GM12878 (cell line): ENCODE results near the gene CALY. TPM values are rescaled to one million over a fixed set of nuclear protein-coding genes. Genes with fewer than 3 reads are reported as not detected.
A peak's percentile ranks its signal among the peaks of the same experiment; 100 is the strongest.

ENCODE experiments used
- ATAC-seq: fragments of 200-7000 bp; cut with Tn5 transposase; 3 replicates; pipeline ENCODE4 v1.9.1; 2020; ENCODE audit warnings: mild to moderate bottlenecking, moderate library complexity
- BruUV-seq: library from RNA; stranded (reverse); fragments of 400-500 nt; replicated peaks from 2 replicates; lab custom pipeline; 2021; lab: Mats Ljungman, UMichigan
- CTCF ChIA-PET: fragments of 300-600 bp; sonication (Branson Sonifier 250); formaldehyde crosslinking; extraction: SDS; loops from one replicate; lab custom pipeline; 2021; ENCODE audit warnings: inconsistent platforms; lab: Yijun Ruan, JAX
- POLR2A ChIA-PET: fragments of 350-600 bp; formaldehyde crosslinking; extraction: SDS; loops from one replicate; lab custom pipeline; 2021; ENCODE audit warnings: inconsistent platforms; lab: Charles Lee
- RAD21 ChIA-PET: fragments of 300-600 bp; sonication (Branson Sonifier 250); formaldehyde crosslinking; loops from one replicate; lab custom pipeline; 2023; ENCODE audit warnings: antibody characterized with exemption; ENCODE audit not compliant: unreplicated experiment; lab: Charles Lee
- SMC1A ChIA-PET: fragments of 300-600 bp; sonication (Branson Sonifier 250); formaldehyde crosslinking; loops from one replicate; lab custom pipeline; 2023; ENCODE audit not compliant: unreplicated experiment, uncharacterized antibody; lab: Charles Lee
- DNase-seq: peaks from one replicate; pipeline ENCODE4 v3.0.0-alpha.2; 2011; ENCODE audit warnings: low read depth, low spot score
- FAIRE-seq: peaks from 3 replicates; lab custom pipeline; 2011; peaks lifted over from hg19 to GRCh38; lab: Jason Lieb, UNC
- H2AFZ ChIP-seq: 2 replicates; pipeline ENCODE4 v1.6.0; 2011; ENCODE audit warnings: low read depth, low read length, control low read depth; ENCODE audit not compliant: control insufficient read depth
- H3K27ac ChIP-seq: 2 replicates; pipeline ENCODE4 v1.5.1; 2011; ENCODE audit warnings: control low read depth; ENCODE audit not compliant: control insufficient read depth, insufficient read depth
- H3K27me3 ChIP-seq, 2 experiments: replicated peaks in 1 of 2; 2 replicates each; pipeline versions ENCODE4 v1.6.0 to v1.6.1; 2011; ENCODE audit warnings: low read length in 1 of 2; ENCODE audit not compliant: control insufficient read depth in 2 of 2, insufficient read depth in 2 of 2
- H3K36me3 ChIP-seq, 2 experiments: 2 replicates each; pipeline ENCODE4 v1.5.1; 2011; ENCODE audit warnings: low read length in 1 of 2; ENCODE audit not compliant: control insufficient read depth in 2 of 2, insufficient read depth in 2 of 2
- H3K4me1 ChIP-seq: 2 replicates; pipeline ENCODE4 v1.6.1; 2011; ENCODE audit warnings: mild to moderate bottlenecking, low read length, moderate library complexity, mixed read lengths; ENCODE audit not compliant: control insufficient read depth, insufficient read depth
- H3K4me2 ChIP-seq: 2 replicates; pipeline ENCODE4 v1.6.0; 2011; ENCODE audit warnings: control low read depth; ENCODE audit not compliant: control insufficient read depth, insufficient read depth
- H3K4me3 ChIP-seq: fragments of 200-600 bp; sonication (generic); 2 replicates; pipeline ENCODE4 v1.5.1; 2016
- H3K79me2 ChIP-seq: 2 replicates; pipeline ENCODE4 v1.6.0; 2011; ENCODE audit warnings: low read length; ENCODE audit not compliant: control insufficient read depth, insufficient read depth
- H3K9ac ChIP-seq: 2 replicates; pipeline ENCODE4 v1.8.0; 2011; ENCODE audit warnings: low read length, control low read depth, mixed read lengths; ENCODE audit not compliant: control insufficient read depth, insufficient read depth
- H3K9me3 ChIP-seq: replicated peaks from 3 replicates; pipeline ENCODE4 v1.5.1; 2011; ENCODE audit warnings: mild to moderate bottlenecking, low read length; ENCODE audit not compliant: control insufficient read depth, insufficient read depth
- H4K20me1 ChIP-seq: 2 replicates; pipeline ENCODE4 v1.6.0; 2011; ENCODE audit not compliant: control insufficient read depth, insufficient read depth
- BHLHE40 ChIP-seq, 2 experiments: fragments of 450-650 bp in 1 of 2; IDR thresholded peaks; 2 replicates each; pipeline ENCODE4 v1.6.1; 2011 to 2017; ENCODE audit warnings: low read depth in 2 of 2, borderline replicate concordance in 1 of 2, improper control_type of control experiment in 1 of 2, low read length in 1 of 2, mild to moderate bottlenecking in 1 of 2
- CEBPB ChIP-seq, 2 experiments: fragments of 150-350 bp in 1 of 2; IDR thresholded peaks; 2 replicates each; pipeline ENCODE4 v1.6.1; 2012 to 2014; ENCODE audit warnings: low read depth in 2 of 2, low read length in 2 of 2, borderline replicate concordance in 1 of 2, inconsistent platforms in 1 of 2
- DPF2 ChIP-seq: fragments of 450-650 bp; IDR thresholded peaks from 2 replicates; pipeline ENCODE4 v1.6.1; 2017; ENCODE audit warnings: mild to moderate bottlenecking
- GABPA ChIP-seq: IDR thresholded peaks from 2 replicates; pipeline ENCODE4 v1.6.1; 2014; ENCODE audit warnings: antibody characterized with exemption, low read depth, mild to moderate bottlenecking, inconsistent platforms
- HCFC1 ChIP-seq: fragments of 150-350 bp; IDR thresholded peaks from 2 replicates; pipeline ENCODE4 v1.6.1; 2014; ENCODE audit warnings: low read length
- PAX5 ChIP-seq: IDR thresholded peaks from 2 replicates; pipeline ENCODE4 v1.6.1; 2011; ENCODE audit warnings: low read depth, low read length, borderline replicate concordance
- RCOR1 ChIP-seq: conservative IDR thresholded peaks from 2 replicates; pipeline ENCODE4 v1.6.1; 2012; ENCODE audit warnings: low read depth, low read length, improper control_type of control experiment
- SREBF1 ChIP-seq: IDR thresholded peaks from 2 replicates; pipeline ENCODE4 v1.6.1; 2012; ENCODE audit warnings: mild to moderate bottlenecking, low read length
- ZSCAN29 ChIP-seq: fragments of 450-650 bp; IDR thresholded peaks from 2 replicates; pipeline ENCODE4 v1.6.1; 2017; ENCODE audit warnings: mild to moderate bottlenecking, moderate library complexity
- WGBS: methylation state at CpG from one replicate; pipeline ENCODE4 v1.1.6; 2016; ENCODE audit warnings: low lambda C conversion rate; ENCODE audit not compliant: insufficient replicate concordance, insufficient coverage; ENCODE audit errors: missing lambda C conversion rate; 5-methylcytosine and 5-hydroxymethylcytosine counted together
- in situ Hi-C: fragments of 300-500 bp; cut with MboI; formaldehyde crosslinking; loops from 9 replicates; pipeline ENCODE4 v1.14.3; 2018; ENCODE audit warnings: mixed read lengths
- intact Hi-C: fragments of 100-400 bp; cut with micrococcal nuclease; formaldehyde crosslinking; loops from one replicate; pipeline ENCODE4 v1.14.2; 2022; ENCODE audit not compliant: unreplicated experiment
- polyA plus RNA-seq, 11 experiments: library from polyadenylated mRNA; depleted of rRNA in 4 of 11; unstranded in 6 of 11; stranded (reverse) in 5 of 11; fragments of >200 nt; fragmentation: Nextera tagmentation in 4 of 11; fragmentation: Illumina TruSeq in 1 of 11; extraction: Ambion mirVana in 4 of 11; extraction: Trizol in 1 of 11; gene quantifications; 1 replicate in 1 of 11; 2 replicates in 10 of 11; pipeline versions ENCODE4 v1.2.1 to v1.2.3, GENCODE V29; 2011 to 2016; ENCODE audit warnings: inconsistent platforms in 2 of 11, missing spikeins in 2 of 11, low read depth in 1 of 11
- total RNA-seq, 4 experiments: library from RNA; depleted of rRNA in 3 of 4; stranded (reverse); fragments of >200 nt in 3 of 4; fragmentation: Illumina TruSeq in 1 of 4; extraction: Trizol in 1 of 4; gene quantifications; 2 replicates each; pipeline versions ENCODE4 v1.2.1 to v1.2.3, GENCODE V29; 2013 to 2021
- TF ChIP-seq, protein P1 (sequence below): fragments of 450-650 bp; IDR thresholded peaks from 2 replicates; pipeline ENCODE4 v1.6.1; 2014; ENCODE audit warnings: mild to moderate bottlenecking

CALY gene
- total and polyA plus RNA-seq, 10 of the 15 experiments (the other 5 are each of a cell fraction or from before 2014, with no cell fraction given) = 0.07 TPM; not detected in 9

DNA sequence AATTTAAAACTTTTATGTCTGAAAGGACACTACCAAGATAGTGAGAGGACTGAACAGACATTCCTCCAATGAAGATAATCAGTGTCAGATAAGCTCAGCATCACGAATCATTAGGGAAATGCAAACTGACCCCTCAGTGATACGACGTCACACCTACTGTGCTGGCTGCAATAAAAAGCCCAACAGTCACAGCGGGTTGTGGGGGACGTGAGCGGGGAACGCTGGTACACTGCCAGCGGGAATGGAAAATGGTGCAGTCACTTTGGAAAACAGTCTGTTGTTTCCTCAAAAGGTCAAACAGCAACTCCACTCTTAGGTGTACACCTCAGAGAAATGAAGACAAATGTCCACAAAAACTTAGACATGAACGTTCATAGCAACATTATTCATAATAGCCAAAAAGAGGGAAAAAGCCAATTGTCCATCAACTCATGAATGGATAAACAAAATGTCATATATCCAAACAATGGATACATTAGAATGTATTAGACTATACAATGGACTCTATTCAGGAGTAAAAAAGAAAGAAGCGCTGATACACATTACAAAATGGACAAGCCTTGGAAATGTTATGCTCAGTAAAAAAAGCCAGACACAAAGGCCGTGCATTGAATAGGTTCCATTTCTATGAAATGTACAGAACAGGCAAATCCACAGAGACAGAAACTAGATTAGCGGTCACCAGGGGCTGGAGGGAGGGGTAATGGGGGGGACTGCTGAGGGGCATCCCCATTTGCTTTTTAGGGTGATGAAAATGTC lies 38.8 kb upstream of the CALY start:
- CTCF ChIA-PET = interaction anchor here (0.9 to 1.7 kb wide), 2 partner anchors 13 to 46 kb away, joined by 5 to 7 read pairs; no protein-coding TSS in a partner anchor
- 84% methylated on average over 12 of the region's 12 CpGs for WGBS
- intact Hi-C loops = no loop called here

DNA sequence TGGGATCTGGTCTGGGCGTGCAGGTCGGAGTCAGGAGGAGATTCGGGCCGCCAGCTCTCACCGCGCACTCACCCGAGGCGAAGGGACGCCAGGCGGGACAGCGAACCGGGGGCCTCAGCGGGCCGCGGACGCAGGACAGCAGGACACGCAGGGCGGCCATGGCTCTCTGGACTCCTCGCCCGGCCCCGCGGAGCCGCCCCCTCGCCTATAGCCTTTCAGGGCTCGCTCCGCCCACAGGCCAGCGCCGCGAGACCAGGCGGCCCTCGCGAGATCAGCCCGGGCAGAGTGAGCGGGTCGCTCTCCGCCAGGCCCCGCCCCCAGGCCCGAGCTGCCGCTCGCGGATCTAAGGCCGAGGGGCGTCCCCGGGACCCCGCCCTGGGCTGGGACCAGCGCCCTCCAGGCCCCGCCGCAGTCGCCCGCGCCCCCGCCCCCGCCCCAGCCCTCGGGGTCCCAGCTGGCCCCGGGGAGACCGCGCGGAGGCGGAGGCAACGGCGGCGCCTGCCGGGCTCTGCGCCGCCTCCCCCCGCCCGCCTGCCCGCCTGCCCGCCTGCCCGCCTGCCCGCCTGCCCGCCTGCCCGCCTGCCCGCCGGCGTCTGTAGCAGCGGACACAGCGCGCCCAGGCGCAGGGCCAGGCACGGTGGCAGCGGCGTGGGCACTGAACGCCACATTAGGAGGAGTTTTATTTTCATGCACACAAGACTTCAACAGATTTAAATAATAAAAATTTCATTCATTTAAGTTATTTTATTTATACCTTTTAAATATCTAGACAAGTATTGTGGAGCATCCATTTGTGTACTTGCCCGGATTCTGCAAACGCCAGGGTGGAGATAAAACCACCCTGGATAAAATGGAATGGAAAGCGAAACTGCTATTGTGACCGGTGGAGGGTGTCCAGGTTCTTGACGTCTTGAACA lies 36.7 kb upstream of the CALY start, which contains the start of gene ECHS1:
ECHS1 (minus strand) TSS at position 181 of the 917 bp plus-strand sequence; CDS start at position 160, 21 bp downstream.
- in situ Hi-C loops = no loop called here
- POLR2A ChIA-PET = interaction anchor here (0.5 to 1.7 kb wide), 4 partner anchors 11 to 36 kb away, joined by 3 to 7 read pairs (median 4); no protein-coding TSS in a partner anchor
- SMC1A ChIA-PET = interaction anchor here (1.5 to 1.6 kb wide), 2 partner anchors 12 to 17 kb away, joined by 4 to 5 read pairs; no protein-coding TSS in a partner anchor
- Histone ChIP-seq H3K36me3 (peaks cover 0 to 6% of the 10 kb centered on the region in 2 experiments; a peak in 3 of 4 replicates), H3K27ac (peak within 1 kb of the TSS; percentile 58), H2AFZ (peak within 1 kb of the TSS; percentile 85), H3K27me3 (no peaks in the 10 kb centered on the region), H3K4me2 (peak within 1 kb of the TSS; percentile 82), H3K9ac (peak within 1 kb of the TSS; percentile 66), H3K9me3 (no peaks in the 10 kb centered on the region), H3K79me2 (peaks cover 5% of the 10 kb centered on the region), H3K4me3 (peak within 1 kb of the TSS; percentile 63), H3K4me1 (peaks cover 8% of the 10 kb centered on the region; the same call in 1 of the 2 replicates), H4K20me1 (no peaks in the 10 kb centered on the region)
- 1% methylated on average over 50 of the region's 89 CpGs for WGBS
- CTCF ChIA-PET = interaction anchor here (0.9 to 1.0 kb wide), 2 partner anchors 44 to 58 kb away, joined by 3 read pairs; no protein-coding TSS in a partner anchor
- ATAC-seq (peak; percentile 100), FAIRE-seq (peak; percentile 69), DNase-seq (peak; percentile 58)
- BruUV-seq = no TSS peak
- intact Hi-C loops = loop anchor here (2.0 kb wide), 1 partner anchor 15 kb away; no protein-coding TSS in a partner anchor
- RAD21 ChIA-PET = interaction anchor here (0.6 to 1.6 kb wide), 4 partner anchors 16 to 44 kb away, joined by 3 to 7 read pairs (median 4); no protein-coding TSS in a partner anchor
- TF ChIP-seq DPF2 = no peak
- TF ChIP-seq PAX5 = no peak
- peak; percentile 99 for TF ChIP-seq RCOR1
- TF ChIP-seq CEBPB (IDR thresholded peaks at IDR 0.05; ENCODE audit: borderline replicate concordance in 1 of 2, low read depth in 2 of 2, low read length in 2 of 2) = no peak
- TF ChIP-seq GABPA = no peak
- TF ChIP-seq, protein P1, sequence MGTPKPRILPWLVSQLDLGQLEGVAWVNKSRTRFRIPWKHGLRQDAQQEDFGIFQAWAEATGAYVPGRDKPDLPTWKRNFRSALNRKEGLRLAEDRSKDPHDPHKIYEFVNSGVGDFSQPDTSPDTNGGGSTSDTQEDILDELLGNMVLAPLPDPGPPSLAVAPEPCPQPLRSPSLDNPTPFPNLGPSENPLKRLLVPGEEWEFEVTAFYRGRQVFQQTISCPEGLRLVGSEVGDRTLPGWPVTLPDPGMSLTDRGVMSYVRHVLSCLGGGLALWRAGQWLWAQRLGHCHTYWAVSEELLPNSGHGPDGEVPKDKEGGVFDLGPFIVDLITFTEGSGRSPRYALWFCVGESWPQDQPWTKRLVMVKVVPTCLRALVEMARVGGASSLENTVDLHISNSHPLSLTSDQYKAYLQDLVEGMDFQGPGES = no peak

More for the DNA sequence above, 38.8 kb upstream of the CALY start:
- Histone ChIP-seq H3K4me3 (no peak overlapping the region), H3K9me3 (no peaks in the 10 kb centered on the region), H2AFZ (no peak overlapping the region), H3K36me3 (no peaks in the 10 kb centered on the region), H4K20me1 (no peaks in the 10 kb centered on the region), H3K27ac (no peak overlapping the region), H3K4me1 (peaks cover 14% of the 10 kb centered on the region), H3K27me3 (no peaks in the 10 kb centered on the region), H3K9ac (no peak overlapping the region), H3K4me2 (no peak overlapping the region), H3K79me2 (peaks cover 8% of the 10 kb centered on the region)
- ATAC-seq (no peak), FAIRE-seq (no peak), DNase-seq (no peak)
- in situ Hi-C loops = no loop called here
- BruUV-seq = no TSS peak
- RAD21 ChIA-PET = no interaction called here
- no peak for TF ChIP-seq BHLHE40 (IDR thresholded peaks at IDR 0.05; ENCODE audit: borderline replicate concordance in 1 of 2, low read depth in 2 of 2, low read length in 1 of 2)
- no peak for TF ChIP-seq SREBF1
- no peak for TF ChIP-seq ZSCAN29
- no peak for TF ChIP-seq HCFC1
- SMC1A ChIA-PET = interaction anchor here (1.2 kb wide), 1 partner anchor 12 kb away, joined by 3 read pairs; no protein-coding TSS in a partner anchor
- POLR2A ChIA-PET = no interaction called here
